K562 (cell line): ENCODE data around the gene SCAMP2. TPM values are rescaled to one million over a fixed set of nuclear protein-coding genes. Genes with fewer than 3 reads are reported as not detected.
A peak's percentile ranks its signal among the peaks of the same experiment; 100 is the strongest.

ENCODE experiments used
- ATAC-seq: fragments of 200-7000 bp; cut with Tn5 transposase; 3 replicates; pipeline ENCODE4 v1.9.1; 2020; ENCODE audit warnings: moderate library complexity
- BruUV-seq: library from RNA; stranded (reverse); fragments of 400-500 nt; replicated peaks from 2 replicates; lab custom pipeline; 2021; lab: Mats Ljungman, UMichigan
- CTCF ChIA-PET: fragments of 300-600 bp; formaldehyde crosslinking; extraction: SDS; loops from one replicate; lab custom pipeline; 2021; ENCODE audit warnings: low intra/inter-chr PET ratio; lab: Yijun Ruan, JAX
- POLR2A ChIA-PET: fragments of 300-600, 350-650 bp; sonication (Branson Sonifier 250); formaldehyde crosslinking; extraction: SDS; loops from one replicate; lab custom pipeline; 2021; ENCODE audit warnings: antibody characterized with exemption, inconsistent platforms; lab: Yijun Ruan, JAX
- DNase-seq, 4 experiments: peaks; one replicate each; pipeline versions ENCODE4 v3.0.0 to v3.0.0-alpha.2; 2011 to 2018; ENCODE audit warnings: low spot score in 3 of 4, mixed read lengths in 3 of 4; ENCODE audit errors: extremely low read depth in 1 of 4
- FAIRE-seq: peaks from 2 replicates; lab custom pipeline; 2011; peaks lifted over from hg19 to GRCh38; lab: Jason Lieb, UNC
- H2AFZ ChIP-seq: 2 replicates; pipeline ENCODE4 v1.6.0; 2011; ENCODE audit warnings: low read depth, low read length, control low read depth, inconsistent platforms
- H3K27ac ChIP-seq: fragments of 200-600 bp; 3 replicates; pipeline ENCODE4 v1.8.0; 2011; ENCODE audit warnings: low read depth, mild to moderate bottlenecking, control low read depth, inconsistent platforms, low read length, moderate library complexity, mixed read lengths; ENCODE audit errors: extremely low read depth
- H3K27me3 ChIP-seq, 2 experiments: fragments of 300-600 bp in 1 of 2; 2 replicates in 1 of 2; 3 replicates in 1 of 2; pipeline versions ENCODE4 v1.6.0 to v1.8.0; 2011; ENCODE audit warnings: inconsistent platforms in 2 of 2, low read length in 2 of 2, mild to moderate bottlenecking in 1 of 2, mixed read lengths in 1 of 2, moderate library complexity in 1 of 2; ENCODE audit not compliant: control insufficient read depth in 2 of 2, insufficient read depth in 2 of 2
- H3K36me3 ChIP-seq: fragments of 300-600 bp; 3 replicates; pipeline ENCODE4 v1.8.0; 2011; ENCODE audit warnings: mild to moderate bottlenecking, low read length, inconsistent platforms; ENCODE audit not compliant: control insufficient read depth, insufficient read depth
- H3K4me1 ChIP-seq, 2 experiments: fragments of 200-600 bp in 1 of 2; replicated peaks in 1 of 2; 2 replicates in 1 of 2; 3 replicates in 1 of 2; pipeline versions ENCODE4 v1.5.1 to v1.8.0; 2011; ENCODE audit warnings: inconsistent platforms in 2 of 2, low read length in 2 of 2, mild to moderate bottlenecking in 1 of 2, mixed read lengths in 1 of 2, moderate library complexity in 1 of 2; ENCODE audit not compliant: control insufficient read depth in 2 of 2, insufficient read depth in 2 of 2
- H3K4me2 ChIP-seq: 2 replicates; pipeline ENCODE4 v1.6.1; 2011; ENCODE audit warnings: low read length, control low read depth, inconsistent platforms, mixed read lengths; ENCODE audit not compliant: insufficient read depth
- H3K4me3 ChIP-seq: fragments of 200-600 bp; sonication (generic), shearing (Covaris generic); 2 replicates; pipeline ENCODE4 v1.5.1; 2016; ENCODE audit warnings: control low read depth, inconsistent platforms
- H3K79me2 ChIP-seq: fragments of 200-600 bp; 3 replicates; pipeline ENCODE4 v1.8.0; 2011; ENCODE audit warnings: low read length, inconsistent platforms; ENCODE audit not compliant: control insufficient read depth, insufficient read depth
- H3K9ac ChIP-seq, 2 experiments: 2 replicates each; pipeline versions ENCODE4 v1.6.0 to v1.6.1; 2011; ENCODE audit warnings: low read depth in 2 of 2, low read length in 2 of 2, control low read depth in 1 of 2, inconsistent platforms in 1 of 2, mild to moderate bottlenecking in 1 of 2, mixed read lengths in 1 of 2; ENCODE audit not compliant: insufficient read depth in 1 of 2
- H3K9me1 ChIP-seq: one replicate; pipeline ENCODE4 v1.6.0; 2011; ENCODE audit warnings: inconsistent platforms, mild to moderate bottlenecking, low read length, moderate library complexity; ENCODE audit not compliant: control insufficient read depth, insufficient read depth
- H3K9me3 ChIP-seq: replicated peaks from 2 replicates; pipeline ENCODE4 v1.5.1; 2011; ENCODE audit warnings: low read depth, low read length, inconsistent platforms; ENCODE audit not compliant: control insufficient read depth, insufficient read depth
- H4K20me1 ChIP-seq: replicated peaks from 2 replicates; pipeline ENCODE4 v1.6.1; 2011; ENCODE audit warnings: low read length, inconsistent platforms, mixed read lengths; ENCODE audit not compliant: control insufficient read depth, insufficient read depth
- ARID3A ChIP-seq: IDR thresholded peaks from 2 replicates; pipeline ENCODE4 v1.6.1; 2012; ENCODE audit warnings: low read depth, low read length, improper control_type of control experiment, borderline replicate concordance
- C11orf30 ChIP-seq: fragments of 450-650 bp; IDR thresholded peaks from 2 replicates; pipeline ENCODE4 v1.6.1; 2016; ENCODE audit warnings: low read depth, mild to moderate bottlenecking
- MTA1 ChIP-seq: fragments of 450-650 bp; IDR thresholded peaks from 2 replicates; pipeline ENCODE4 v1.6.1; 2017; ENCODE audit warnings: borderline replicate concordance
- NR2C1 ChIP-seq, 2 experiments: fragments of 450-650 bp; IDR thresholded peaks; 2 replicates each; pipeline ENCODE4 v1.6.1; 2017; ENCODE audit warnings: mild to moderate bottlenecking in 2 of 2, antibody characterized with exemption in 1 of 2, inconsistent platforms in 1 of 2, missing compliant biosample characterization in 1 of 2, missing genetic modification characterization in 1 of 2
- RFX1 ChIP-seq: fragments of 450-650 bp; IDR thresholded peaks from 2 replicates; pipeline ENCODE4 v1.6.1; 2016; ENCODE audit warnings: mild to moderate bottlenecking, moderate library complexity
- RNF219 ChIP-seq: fragments of 250-450 bp; sonication (Bioruptor Pico); IDR thresholded peaks from 2 replicates; pipeline ENCODE4 v1.5.0; 2022; ENCODE audit warnings: mild to moderate bottlenecking
- SMAD4 ChIP-seq: fragments of 250-450 bp; sonication (Bioruptor Pico); conservative IDR thresholded peaks from 2 replicates; pipeline ENCODE4 v1.8.0; 2021; ENCODE audit warnings: inconsistent platforms, mild to moderate bottlenecking, moderate library complexity
- SMARCA4 ChIP-seq: fragments of 450-650 bp; IDR thresholded peaks from 2 replicates; pipeline ENCODE4 v1.6.1; 2016
- TCF7L2 ChIP-seq: fragments of 150-350 bp; IDR thresholded peaks from 2 replicates; pipeline ENCODE4 v1.6.1; 2016; ENCODE audit warnings: low read depth, mild to moderate bottlenecking, low read length, moderate library complexity
- TEAD2 ChIP-seq: fragments of 450-650 bp; IDR thresholded peaks from 2 replicates; pipeline ENCODE4 v1.6.1; 2016; ENCODE audit warnings: missing genetic modification characterization, control low read depth, missing compliant biosample characterization
- ZNF316 ChIP-seq: fragments of 450-650 bp; IDR thresholded peaks from 2 replicates; pipeline ENCODE4 v1.6.1; 2016
- ZNF41 ChIP-seq: fragments of 250-450 bp; sonication (Bioruptor Pico); conservative IDR thresholded peaks from 2 replicates; pipeline ENCODE4 v1.4.0; 2020; ENCODE audit warnings: mild to moderate bottlenecking
- WGBS: fragments of 100-300 bp; shearing (Covaris generic); methylation state at CpG from one replicate; pipeline ENCODE4 v1.1.6; 2016; ENCODE audit warnings: low coverage, mixed read lengths; ENCODE audit not compliant: insufficient coverage; ENCODE audit errors: missing lambda C conversion rate; 5-methylcytosine and 5-hydroxymethylcytosine counted together
- in situ Hi-C: fragments of 300-500 bp; cut with MboI; formaldehyde crosslinking; loops from 4 replicates; pipeline ENCODE4 v1.15.0; 2018; ENCODE audit warnings: inconsistent platforms, mixed read lengths
- intact Hi-C: fragments of 100-400 bp; cut with micrococcal nuclease; formaldehyde crosslinking; loops from 2 replicates; pipeline ENCODE4 v1.14.2; 2022
- polyA plus RNA-seq, 8 experiments: library from polyadenylated mRNA; depleted of rRNA in 4 of 8; stranded (reverse) in 5 of 8; unstranded in 3 of 8; fragments of >200 nt; fragmentation: Nextera tagmentation in 2 of 8; fragmentation: Illumina TruSeq in 1 of 8; extraction: Ambion mirVana in 2 of 8; extraction: Trizol in 1 of 8; gene quantifications; 2 replicates each; pipeline versions ENCODE4 v1.2.1 to v1.2.3, GENCODE V29; 2011 to 2014; ENCODE audit warnings: inconsistent platforms in 1 of 8, missing spikeins in 1 of 8
- total RNA-seq, 7 experiments: library from RNA; depleted of rRNA in 6 of 7; stranded (reverse); fragments of >200 nt in 6 of 7; fragmentation: Illumina TruSeq in 2 of 7; extraction: Trizol in 2 of 7; gene quantifications; 2 replicates each; pipeline versions ENCODE4 v1.2.1 to v1.2.3, GENCODE V29; 2011 to 2021; ENCODE audit warnings: low replicate concordance in 1 of 7
- TF ChIP-seq, protein P1 (sequence below): sonication (generic); formaldehyde crosslinking; IDR thresholded peaks from 2 replicates; pipeline ENCODE4 v1.8.0; 2023; ENCODE audit warnings: mild to moderate bottlenecking, missing genetic modification reagents
- TF ChIP-seq, protein P2 (sequence below): IDR thresholded peaks from 3 replicates; pipeline ENCODE4 v1.6.1; 2011; ENCODE audit warnings: borderline replicate concordance, mild to moderate bottlenecking; ENCODE audit not compliant: insufficient read length, insufficient read depth

SCAMP2 gene
- total and polyA plus RNA-seq, 9 of the 15 experiments (the other 6 are each of a cell fraction or from before 2014, with no cell fraction given): 5.9 to 61.1 (median 20.1) TPM

DNA sequence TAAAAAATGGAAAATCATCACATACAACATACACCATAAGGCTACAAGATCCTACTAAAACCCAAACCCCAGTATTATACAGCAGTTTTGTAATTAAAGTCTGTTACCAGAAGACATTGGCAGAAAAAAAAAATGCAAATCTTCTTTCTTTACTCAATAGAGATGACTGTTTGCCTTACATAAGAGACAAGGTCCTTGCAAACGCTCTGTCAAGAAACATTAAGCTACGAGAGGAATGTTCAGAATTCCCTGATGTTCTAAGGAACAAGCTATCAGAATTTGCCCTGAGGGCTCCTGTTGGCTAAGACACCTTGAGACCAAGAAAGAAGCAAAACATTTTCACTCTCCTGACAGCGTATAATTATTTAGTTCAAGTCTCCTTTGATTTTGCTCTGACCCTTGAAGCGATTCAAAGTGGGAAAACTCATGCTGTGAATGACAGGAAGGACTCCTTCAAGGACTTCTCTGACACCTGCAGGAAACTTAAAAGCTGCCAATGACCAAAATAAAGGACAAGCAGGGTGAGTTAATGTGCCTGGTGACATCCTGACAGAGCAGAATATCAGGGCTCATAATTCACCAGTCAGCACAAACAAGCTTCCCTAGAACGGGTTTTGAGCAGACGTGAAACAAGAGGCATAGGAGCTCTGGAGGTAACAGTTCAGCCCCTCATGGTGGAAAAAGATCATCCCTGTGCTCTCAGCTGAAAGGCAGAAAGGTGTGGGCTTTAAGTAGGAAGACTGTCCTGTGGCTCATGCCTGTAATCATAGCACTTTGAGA is 2.5 kb downstream of the SCAMP2 start:
- Histone ChIP-seq H3K4me2 (0 out of 2 replicates have a peak overlapping the region, but pooled peaks have one; percentile 7), H3K9me1 (no peaks in the 10 kb centered on the region), H3K9me3 (no peaks in the 10 kb centered on the region; the same call in 1 of the 2 replicates), H3K79me2 (peaks cover 67% of the 10 kb centered on the region), H2AFZ (no peak overlapping the region), H3K27ac (no peak overlapping the region), H3K4me1 (peaks cover 19 to 22% of the 10 kb centered on the region in 2 experiments; a peak in 4 of 5 replicates), H3K4me3 (no peak overlapping the region), H3K9ac (peak overlapping the region; percentile 1 to 2; a peak in 1 of 4 replicates), H4K20me1 (peaks cover 10% of the 10 kb centered on the region; the same call in 1 of the 2 replicates), H3K36me3 (peaks cover 36% of the 10 kb centered on the region), H3K27me3 (no peaks in the 10 kb centered on the region)
- no TSS peak for BruUV-seq
- TF ChIP-seq RNF219 (CRISPR knock-in tag) (no peak), TEAD2 (tag) (no peak), SMARCA4 (no peak), RFX1 (no peak), TCF7L2 (no peak), ZNF41 (no peak), C11orf30 (peak; percentile 49), ARID3A (no peak), NR2C1 (IDR thresholded peaks at IDR 0.05) (no peak), NR2C1 (tag; IDR thresholded peaks at IDR 0.05) (no peak), ZNF316 (peak; percentile 75), SMAD4 (CRISPR knock-in tag) (0 out of 2 replicates have a peak, but pooled peaks have one; percentile 1), MTA1 (no peak)
- TF ChIP-seq, protein P1, sequence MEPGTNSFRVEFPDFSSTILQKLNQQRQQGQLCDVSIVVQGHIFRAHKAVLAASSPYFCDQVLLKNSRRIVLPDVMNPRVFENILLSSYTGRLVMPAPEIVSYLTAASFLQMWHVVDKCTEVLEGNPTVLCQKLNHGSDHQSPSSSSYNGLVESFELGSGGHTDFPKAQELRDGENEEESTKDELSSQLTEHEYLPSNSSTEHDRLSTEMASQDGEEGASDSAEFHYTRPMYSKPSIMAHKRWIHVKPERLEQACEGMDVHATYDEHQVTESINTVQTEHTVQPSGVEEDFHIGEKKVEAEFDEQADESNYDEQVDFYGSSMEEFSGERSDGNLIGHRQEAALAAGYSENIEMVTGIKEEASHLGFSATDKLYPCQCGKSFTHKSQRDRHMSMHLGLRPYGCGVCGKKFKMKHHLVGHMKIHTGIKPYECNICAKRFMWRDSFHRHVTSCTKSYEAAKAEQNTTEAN (CRISPR knock-in tag): no peak
- TF ChIP-seq, protein P2, sequence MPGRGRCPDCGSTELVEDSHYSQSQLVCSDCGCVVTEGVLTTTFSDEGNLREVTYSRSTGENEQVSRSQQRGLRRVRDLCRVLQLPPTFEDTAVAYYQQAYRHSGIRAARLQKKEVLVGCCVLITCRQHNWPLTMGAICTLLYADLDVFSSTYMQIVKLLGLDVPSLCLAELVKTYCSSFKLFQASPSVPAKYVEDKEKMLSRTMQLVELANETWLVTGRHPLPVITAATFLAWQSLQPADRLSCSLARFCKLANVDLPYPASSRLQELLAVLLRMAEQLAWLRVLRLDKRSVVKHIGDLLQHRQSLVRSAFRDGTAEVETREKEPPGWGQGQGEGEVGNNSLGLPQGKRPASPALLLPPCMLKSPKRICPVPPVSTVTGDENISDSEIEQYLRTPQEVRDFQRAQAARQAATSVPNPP: no peak
- ChIA-PET CTCF (no interaction called here), POLR2A (interaction anchor here (0.6 to 2.0 kb wide), 8 partner anchors 12 to 458 kb away, joined by 3 to 7 read pairs (median 4); no protein-coding TSS in a partner anchor)
- FAIRE-seq (no peak), DNase-seq (no peak), ATAC-seq (no peak)
- intact Hi-C loops (no loop called here), in situ Hi-C loops (no loop called here)
- WGBS: 81% methylated on average over 6 of the region's 6 CpGs
